GM21447 (cell line): Measurements from ENCODE around the gene PCDHA5.
"Not testable (repeated sequence)": the region's sequence is repeated elsewhere in the genome, so short reads cannot be mapped to it uniquely, and the experiment has no call there.

Experiments used
- ATAC-seq: cut with Tn5 transposase; IDR thresholded peaks from one replicate; pipeline ENCODE4 v1.9.1; 2021; ENCODE audit not compliant: unreplicated experiment

Gene PCDHA5

GRCh38 chr5:140822969-140823368, 1.6 kb downstream of the PCDHA5 start:
- ATAC-seq = not testable (repeated sequence)

- ATAC-seq = no peak
Measured at GRCh38 chr5:140823475-140823874, 2.1 kb downstream of the PCDHA5 start.

- ATAC-seq = no peak
Measured at GRCh38 chr5:140827704-140828361, 6.4 kb downstream of the PCDHA5 start, which contains the start of gene PCDHA6. Gene PCDHA6 (plus strand): TSS chr5:140827960. CDS start chr5:140828092, 132 bp downstream.

GRCh38 chr5:140828362-140828737, 6.9 kb downstream of the PCDHA5 start:
- ATAC-seq = no peak

GRCh38 chr5:140829511-140830501, 8.4 kb downstream of the PCDHA5 start:
- ATAC-seq = not testable (repeated sequence)

GRCh38 chr5:140833993-140834392, 12.6 kb downstream of the PCDHA5 start, which contains the start of gene PCDHA7:
Gene PCDHA7 (plus strand): TSS chr5:140834269. CDS start chr5:140834384, 115 bp downstream.
- no peak for ATAC-seq

GRCh38 chr5:140834439-140835008, 13.1 kb downstream of the PCDHA5 start:
- ATAC-seq = not testable (repeated sequence)

GRCh38 chr5:140835622-140836510, 14.5 kb downstream of the PCDHA5 start:
- no peak for ATAC-seq

GRCh38 chr5:140840978-140841962, 19.9 kb downstream of the PCDHA5 start, which contains the start of gene PCDHA8:
Gene PCDHA8 (plus strand): TSS chr5:140841187. CDS start chr5:140841322, 135 bp downstream.
- no peak for ATAC-seq

- no peak for ATAC-seq
Measured at GRCh38 chr5:140842798-140843733, 21.7 kb downstream of the PCDHA5 start.

GRCh38 chr5:140848139-140849102, 27.0 kb downstream of the PCDHA5 start, which contains the start of gene PCDHA9:
Gene PCDHA9 (plus strand): TSS chr5:140848382. CDS start chr5:140848496, 114 bp downstream.
- ATAC-seq = not testable (repeated sequence)

- ATAC-seq = not testable (repeated sequence)
Measured at GRCh38 chr5:140849831-140850634, 28.6 kb downstream of the PCDHA5 start.

GRCh38 chr5:140855772-140856674, 34.6 kb downstream of the PCDHA5 start, which contains the start of gene PCDHA10:
Gene PCDHA10 (plus strand): TSS chr5:140855897. CDS start chr5:140856049, 152 bp downstream.
- no peak for ATAC-seq

- ATAC-seq = no peak
Measured at GRCh38 chr5:140857177-140857986, 36.0 kb downstream of the PCDHA5 start.
